Smooth muscle cell (in vitro differentiated cells): ENCODE results near the gene P2RX2. TPM values are rescaled to one million over a fixed set of nuclear protein-coding genes. Genes with fewer than 3 reads are reported as not detected.

Experiments used
- DNase-seq: peaks from one replicate; lab custom pipeline; 2025; ENCODE audit not compliant: unreplicated experiment; lab: John Stamatoyannopoulos, UW
- H2AFZ ChIP-seq: fragments of 200-600 bp; sonication (generic); 2 replicates; pipeline ENCODE4 v1.6.0; 2016; ENCODE audit warnings: antibody characterized with exemption, low read depth, mild to moderate bottlenecking
- H3F3A ChIP-seq: fragments of 200-600 bp; sonication (generic); 2 replicates; pipeline ENCODE4 v1.6.0; 2017; ENCODE audit warnings: antibody characterized with exemption, low read depth
- H3K27ac ChIP-seq: fragments of 200-600 bp; sonication (generic); 2 replicates; pipeline ENCODE4 v1.5.1; 2016; ENCODE audit warnings: low read depth, mild to moderate bottlenecking
- H3K27me3 ChIP-seq: fragments of 200-600 bp; sonication (generic); 2 replicates; pipeline ENCODE4 v1.6.1; 2016; ENCODE audit warnings: low read depth, mild to moderate bottlenecking
- H3K36me3 ChIP-seq: fragments of 200-600 bp; sonication (generic); 2 replicates; pipeline ENCODE4 v1.5.1; 2016; ENCODE audit warnings: low read depth
- H3K4me1 ChIP-seq: fragments of 200-600 bp; sonication (generic); 2 replicates; pipeline ENCODE4 v1.5.1; 2016; ENCODE audit warnings: low read depth
- H3K4me2 ChIP-seq: fragments of 200-600 bp; sonication (generic); 2 replicates; pipeline ENCODE4 v1.6.0; 2016; ENCODE audit warnings: mild to moderate bottlenecking
- H3K4me3 ChIP-seq: fragments of 200-600 bp; sonication (generic); 2 replicates; pipeline ENCODE4 v1.5.1; 2016; ENCODE audit warnings: mild to moderate bottlenecking
- H3K79me2 ChIP-seq: fragments of 200-600 bp; sonication (generic); 2 replicates; pipeline ENCODE4 v1.6.0; 2016; ENCODE audit warnings: low read depth, mild to moderate bottlenecking
- H3K9ac ChIP-seq: fragments of 200-600 bp; sonication (generic); 2 replicates; pipeline ENCODE4 v1.6.0; 2016; ENCODE audit warnings: low read depth
- H3K9me3 ChIP-seq: fragments of 200-600 bp; sonication (generic); replicated peaks from 2 replicates; pipeline ENCODE4 v1.5.1; 2016; ENCODE audit warnings: low read depth
- H4K20me1 ChIP-seq: fragments of 200-600 bp; sonication (generic); 2 replicates; pipeline ENCODE4 v1.6.0; 2016; ENCODE audit warnings: low read depth
- WGBS: methylation state at CpG from one replicate; pipeline ENCODE4 v1.1.7; 2016; ENCODE audit warnings: low lambda C conversion rate; 5-methylcytosine and 5-hydroxymethylcytosine counted together
- polyA plus RNA-seq: library from polyadenylated mRNA; unstranded; fragments of >200 nt; fragmentation: Nextera tagmentation; extraction: Ambion mirVana; gene quantifications from 2 replicates; pipeline ENCODE4 v1.2.1, GENCODE V29; 2016
- total RNA-seq: library from RNA; depleted of rRNA; stranded (reverse); fragments of >200 nt; gene quantifications from 2 replicates; pipeline ENCODE4 v1.2.3, GENCODE V29; 2014
- TF ChIP-seq, protein P1 (sequence below): fragments of 200-600 bp; sonication (generic); IDR thresholded peaks from 2 replicates; pipeline ENCODE4 v1.5.1; 2017; ENCODE audit warnings: borderline replicate concordance, mild to moderate bottlenecking, antibody characterized with exemption; ENCODE audit not compliant: insufficient read depth, poor library complexity, severe bottlenecking

Gene P2RX2
- not detected in 2 replicates for total RNA-seq
- not detected in 2 replicates for polyA plus RNA-seq

DNA sequence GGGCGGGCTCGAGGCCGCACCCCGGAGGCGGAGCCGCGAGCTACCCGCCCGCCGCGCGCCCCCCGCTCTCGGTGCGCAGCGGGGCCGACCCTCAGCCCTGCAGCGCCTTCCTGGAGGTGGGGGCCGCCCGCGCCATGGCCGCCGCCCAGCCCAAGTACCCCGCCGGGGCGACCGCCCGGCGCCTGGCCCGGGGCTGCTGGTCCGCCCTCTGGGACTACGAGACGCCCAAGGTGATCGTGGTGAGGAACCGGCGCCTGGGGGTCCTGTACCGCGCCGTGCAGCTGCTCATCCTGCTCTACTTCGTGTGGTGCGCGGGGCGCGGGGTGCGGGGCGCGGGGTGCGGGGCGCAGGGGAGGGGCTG is at the start of gene P2RX2:
Gene P2RX2 (plus strand): TSS at position 94 of the 361 bp plus-strand sequence. CDS start 41 bp downstream, at position 135.
- Histone ChIP-seq H3F3A (peaks cover 4% of the 10 kb centered on the region), H3K36me3 (no peaks in the 10 kb centered on the region), H3K9me3 (peaks cover 6% of the 10 kb centered on the region), H3K4me3 (peak within 1 kb of the TSS; percentile 29), H3K4me1 (peaks cover 3% of the 10 kb centered on the region), H3K79me2 (no peaks in the 10 kb centered on the region), H3K9ac (no peak within 1 kb of the TSS), H4K20me1 (peaks cover 3% of the 10 kb centered on the region), H3K4me2 (peak within 1 kb of the TSS; percentile 59), H3K27me3 (peaks cover 55% of the 10 kb centered on the region), H2AFZ (no peak within 1 kb of the TSS), H3K27ac (no peak within 1 kb of the TSS)
- WGBS, result 7% methylated on average over 17 of the region's 49 CpGs
- TF ChIP-seq, protein P1, sequence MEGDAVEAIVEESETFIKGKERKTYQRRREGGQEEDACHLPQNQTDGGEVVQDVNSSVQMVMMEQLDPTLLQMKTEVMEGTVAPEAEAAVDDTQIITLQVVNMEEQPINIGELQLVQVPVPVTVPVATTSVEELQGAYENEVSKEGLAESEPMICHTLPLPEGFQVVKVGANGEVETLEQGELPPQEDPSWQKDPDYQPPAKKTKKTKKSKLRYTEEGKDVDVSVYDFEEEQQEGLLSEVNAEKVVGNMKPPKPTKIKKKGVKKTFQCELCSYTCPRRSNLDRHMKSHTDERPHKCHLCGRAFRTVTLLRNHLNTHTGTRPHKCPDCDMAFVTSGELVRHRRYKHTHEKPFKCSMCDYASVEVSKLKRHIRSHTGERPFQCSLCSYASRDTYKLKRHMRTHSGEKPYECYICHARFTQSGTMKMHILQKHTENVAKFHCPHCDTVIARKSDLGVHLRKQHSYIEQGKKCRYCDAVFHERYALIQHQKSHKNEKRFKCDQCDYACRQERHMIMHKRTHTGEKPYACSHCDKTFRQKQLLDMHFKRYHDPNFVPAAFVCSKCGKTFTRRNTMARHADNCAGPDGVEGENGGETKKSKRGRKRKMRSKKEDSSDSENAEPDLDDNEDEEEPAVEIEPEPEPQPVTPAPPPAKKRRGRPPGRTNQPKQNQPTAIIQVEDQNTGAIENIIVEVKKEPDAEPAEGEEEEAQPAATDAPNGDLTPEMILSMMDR, result no peak
- no peak for DNase-seq

DNA sequence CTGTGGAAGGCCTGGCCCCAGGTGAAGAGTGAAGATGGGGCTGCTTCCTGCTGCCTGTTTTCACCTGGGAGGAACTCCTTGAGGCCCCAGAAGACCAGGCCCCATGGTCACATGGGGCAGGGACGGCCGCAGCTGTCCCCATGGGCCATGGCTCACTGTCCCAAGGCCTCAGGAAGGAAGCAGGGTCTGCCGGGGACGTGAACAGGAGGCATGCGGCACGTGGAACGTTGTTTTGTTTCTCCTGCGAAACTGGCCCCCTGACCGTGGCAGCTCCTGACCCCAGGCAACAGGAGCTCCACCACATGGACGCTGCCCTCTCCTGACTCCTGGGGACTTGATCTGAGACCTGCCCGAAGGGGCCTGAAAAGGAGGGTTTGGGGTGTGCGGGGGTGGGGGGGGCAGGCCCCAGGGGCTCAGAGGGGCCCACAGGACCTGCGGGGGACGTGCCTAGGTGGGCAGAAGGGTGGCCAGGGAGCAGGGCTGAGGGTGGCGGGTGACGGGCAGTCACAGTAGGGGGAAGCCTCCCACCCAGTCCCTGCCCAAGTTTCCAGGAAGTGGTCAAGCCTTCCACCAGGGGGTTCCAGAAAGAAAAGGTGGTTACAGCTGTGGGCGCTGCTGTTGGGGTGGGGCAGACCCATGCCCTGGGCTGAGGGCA is 49.6 kb upstream of the P2RX2 start:
- no peak overlapping the region for H3K27ac ChIP-seq
- H3K36me3 ChIP-seq, result no peaks in the 10 kb centered on the region
- H3K4me3 ChIP-seq, result no peak overlapping the region
- no peaks in the 10 kb centered on the region for H3F3A ChIP-seq
- H3K27me3 ChIP-seq, result no peaks in the 10 kb centered on the region
- TF ChIP-seq, protein P1, result no peak
- no peak overlapping the region for H3K9ac ChIP-seq
- H2AFZ ChIP-seq, result no peak overlapping the region
- no peak overlapping the region for H3K4me2 ChIP-seq
- no peaks in the 10 kb centered on the region for H3K4me1 ChIP-seq
- peaks cover 37% of the 10 kb centered on the region for H4K20me1 ChIP-seq
- WGBS, result 93% methylated on average over 14 of the region's 17 CpGs
- H3K79me2 ChIP-seq, result no peaks in the 10 kb centered on the region
- no peaks in the 10 kb centered on the region for H3K9me3 ChIP-seq
- no peak for DNase-seq

DNA sequence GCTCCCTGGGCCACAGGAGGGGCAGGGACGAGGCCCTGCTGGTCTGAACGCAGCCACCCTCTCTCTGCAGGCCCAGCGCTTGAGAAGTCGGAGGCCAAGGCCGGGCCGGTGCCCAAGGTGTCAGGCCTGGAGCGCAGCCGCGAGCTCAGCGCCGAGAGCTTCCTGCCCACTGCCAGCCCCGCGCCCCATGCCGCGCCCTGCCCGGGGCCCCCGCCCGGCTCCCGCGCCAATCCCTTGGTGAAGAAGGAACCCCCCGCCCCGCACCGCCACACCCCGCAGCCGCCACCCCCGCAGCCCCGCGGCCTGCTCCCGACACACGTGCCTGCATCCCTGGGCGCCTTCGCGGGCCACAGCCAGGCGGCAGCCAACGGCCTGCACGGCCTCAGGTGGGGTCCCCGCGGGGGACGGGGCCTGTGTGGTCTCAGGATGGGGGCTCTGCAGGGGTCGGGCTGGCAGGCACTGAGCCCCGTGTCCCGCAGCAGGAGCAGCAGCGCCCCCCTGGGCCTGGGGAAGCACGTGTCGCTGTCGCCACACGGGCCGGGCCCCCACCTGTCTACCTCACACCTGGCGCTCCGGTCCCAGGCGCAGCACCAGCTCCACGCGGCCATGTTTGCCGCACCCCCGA is 48.6 kb upstream of the P2RX2 start:
- Histone ChIP-seq H3K79me2 (no peaks in the 10 kb centered on the region), H3K4me1 (no peaks in the 10 kb centered on the region), H3K4me3 (no peak overlapping the region), H3K4me2 (no peak overlapping the region), H3K36me3 (no peaks in the 10 kb centered on the region), H3K27ac (no peak overlapping the region), H3K27me3 (no peaks in the 10 kb centered on the region), H3K9ac (no peak overlapping the region), H2AFZ (no peak overlapping the region), H3F3A (no peaks in the 10 kb centered on the region), H4K20me1 (peaks cover 31% of the 10 kb centered on the region), H3K9me3 (no peaks in the 10 kb centered on the region)
- 97% methylated on average over 34 of the region's 55 CpGs for WGBS
- DNase-seq, result no peak
- TF ChIP-seq, protein P1, result no peak
